Lower leg skin (tissue), 4 donors: ENCODE data around the gene FREM2. TPM values are rescaled to one million over a fixed set of nuclear protein-coding genes. Genes with fewer than 3 reads are reported as not detected.

Source experiments
- DNase-seq, 2 donors: peaks; one replicate each; pipeline ENCODE4 v3.0.0-alpha.2; 2019; ENCODE audit warnings: low spot score in 2 of 2
- H3K4me3 ChIP-seq: fragments of 200-600 bp; sonication (generic); 2 replicates; pipeline ENCODE4 v1.5.1; 2017; ENCODE audit warnings: mild to moderate bottlenecking, low read depth; ENCODE audit not compliant: poor library complexity, severe bottlenecking
- CTCF ChIP-seq, 3 donors: fragments of 450-650 bp; IDR thresholded peaks; one replicate each; pipeline ENCODE4 v1.5.1; 2016; ENCODE audit warnings: antibody characterized with exemption in 3 of 3, mild to moderate bottlenecking in 3 of 3, moderate library complexity in 2 of 3
- POLR2A ChIP-seq, 2 donors: fragments of 450-650 bp; IDR thresholded peaks; one replicate each; pipeline ENCODE4 v1.6.1; 2016 to 2017; ENCODE audit warnings: antibody characterized with exemption in 2 of 2, mild to moderate bottlenecking in 1 of 2, moderate library complexity in 1 of 2
- WGBS, 2 donors: methylation state at CpG; one replicate each; pipeline ENCODE4 v1.1.5; 2018; 5-methylcytosine and 5-hydroxymethylcytosine counted together
- intact Hi-C: fragments of 100-400 bp; cut with DNase I; formaldehyde crosslinking; loops from one replicate; pipeline ENCODE4 v1.15.0; 2023; ENCODE audit warnings: low total_unique reads
- total RNA-seq, 4 donors: library from RNA; depleted of rRNA; stranded (reverse); fragments of >200 nt; gene quantifications; one replicate each; pipeline ENCODE4 v1.1.0, GENCODE V29; 2016

The FREM2 gene
- total RNA-seq, 4 donors from 2014 or later = 0.34 to 2.6 (median 0.59) TPM

GRCh38 chr13:38718374-38718773 is 31.5 kb downstream of the FREM2 start:
- no peak for DNase-seq
- intact Hi-C loops = loop anchor here (5.0 kb wide), 1 partner anchor 881 kb away; no protein-coding TSS in a partner anchor
- 83 to 92% methylated on average over 4 of the region's 4 CpGs for WGBS, 2 donors

GRCh38 chr13:38730332-38730731 is 43.5 kb downstream of the FREM2 start:
- intact Hi-C loops = no loop called here
- H3K4me3 ChIP-seq = no peak overlapping the region
- DNase-seq = no peak
- no peak for TF ChIP-seq CTCF (IDR thresholded peaks at IDR 0.05)
- TF ChIP-seq POLR2A (IDR thresholded peaks at IDR 0.05) = no peak
- WGBS, 2 donors = 85 to 86% methylated on average over 4 of the region's 4 CpGs

More at GRCh38 chr13:38718374-38718773, 31.5 kb downstream of the FREM2 start:
- no peak for TF ChIP-seq POLR2A (IDR thresholded peaks at IDR 0.05)
- TF ChIP-seq CTCF (IDR thresholded peaks at IDR 0.05) = no peak
- H3K4me3 ChIP-seq = no peak overlapping the region

GRCh38 chr13:38733146-38733545 is 46.3 kb downstream of the FREM2 start:
- intact Hi-C loops = no loop called here
- WGBS, 2 donors = 79 to 90% methylated on average over 1 of the region's 1 CpG
- H3K4me3 ChIP-seq = no peak overlapping the region
- no peak for DNase-seq
- TF ChIP-seq CTCF (IDR thresholded peaks at IDR 0.05) (no peak), POLR2A (IDR thresholded peaks at IDR 0.05) (no peak)

- WGBS, 2 donors = 77% methylated on average over 6 of the region's 6 CpGs
- no peak for DNase-seq
- H3K4me3 ChIP-seq = no peak overlapping the region
- TF ChIP-seq POLR2A (IDR thresholded peaks at IDR 0.05) = no peak
- no peak for TF ChIP-seq CTCF (IDR thresholded peaks at IDR 0.05)
- intact Hi-C loops = no loop called here
Observed at GRCh38 chr13:38735665-38736440, 49.0 kb downstream of the FREM2 start.

GRCh38 chr13:38743466-38743865 is 56.6 kb downstream of the FREM2 start:
- intact Hi-C loops = no loop called here
- TF ChIP-seq POLR2A (IDR thresholded peaks at IDR 0.05) = no peak
- no peak for TF ChIP-seq CTCF (IDR thresholded peaks at IDR 0.05)
- H3K4me3 ChIP-seq = no peak overlapping the region
- WGBS, 2 donors = 46 to 48% methylated on average over 4 of the region's 4 CpGs
- DNase-seq = no peak
